ENCODE data around the gene SETBP1. TPM values are rescaled to one million over a fixed set of nuclear protein-coding genes. Genes with fewer than 3 reads are reported as not detected.

The SETBP1 gene
- total RNA-seq, 4 donors from 2014 or later = 26.2 to 40.8 (median 33.6) TPM

- Histone ChIP-seq H3K9me3 (no peaks in the 10 kb centered on the region), H3K4me3 (no peak overlapping the region), H3K27ac (no peak overlapping the region), H3K27me3 (no peaks in the 10 kb centered on the region), H3K4me1 (peaks cover 0 to 24% (median 2%) of the 10 kb centered on the region in 4 donors), H3K36me3 (no peaks in the 10 kb centered on the region)
- no peak for TF ChIP-seq CTCF (IDR thresholded peaks at IDR 0.05)
- TF ChIP-seq EP300 (IDR thresholded peaks at IDR 0.05) = no peak
- no peak for TF ChIP-seq POLR2A (IDR thresholded peaks at IDR 0.05)
- DNase-seq (ENCODE audit: low spot score in 2 of 2) = no peak
Measured at GRCh38 chr18:44687421-44687820, 6.7 kb downstream of the SETBP1 start.

GRCh38 chr18:44689736-44690135, 9.0 kb downstream of the SETBP1 start:
- no peak for TF ChIP-seq CTCF (IDR thresholded peaks at IDR 0.05)
- no peaks in the 10 kb centered on the region for H3K27me3 ChIP-seq
- 93 to 96% methylated on average over 3 of the region's 3 CpGs for WGBS, 2 donors
- no peaks in the 10 kb centered on the region for H3K36me3 ChIP-seq
- peaks cover 0 to 5% (median 0%) of the 10 kb centered on the region in 4 donors for H3K4me1 ChIP-seq
- H3K27ac ChIP-seq = no peak overlapping the region
- no peak overlapping the region for H3K4me3 ChIP-seq
- H3K9me3 ChIP-seq = no peaks in the 10 kb centered on the region
- no peak for DNase-seq (ENCODE audit: low spot score in 2 of 2)

- no peak overlapping the region for H3K27ac ChIP-seq
- TF ChIP-seq POLR2A (IDR thresholded peaks at IDR 0.05) = no peak
- no peak for TF ChIP-seq EP300 (IDR thresholded peaks at IDR 0.05)
- TF ChIP-seq CTCF (IDR thresholded peaks at IDR 0.05) = no peak
- no peaks in the 10 kb centered on the region for H3K27me3 ChIP-seq
- no peaks in the 10 kb centered on the region for H3K9me3 ChIP-seq
- H3K4me3 ChIP-seq = no peak overlapping the region
- H3K36me3 ChIP-seq = no peaks in the 10 kb centered on the region
- peaks cover 0 to 9% (median 3%) of the 10 kb centered on the region in 4 donors for H3K4me1 ChIP-seq
- WGBS, 2 donors = 89 to 90% methylated on average over 4 of the region's 4 CpGs
- no peak for DNase-seq (ENCODE audit: low spot score in 2 of 2)
Measured at GRCh38 chr18:44691148-44691925, 10.6 kb downstream of the SETBP1 start.

- TF ChIP-seq CTCF (IDR thresholded peaks at IDR 0.05) (no peak), POLR2A (IDR thresholded peaks at IDR 0.05) (no peak), EP300 (IDR thresholded peaks at IDR 0.05) (no peak)
- no peak for DNase-seq (ENCODE audit: low spot score in 2 of 2)
- peaks cover 0 to 25% (median 5%) of the 10 kb centered on the region in 4 donors for H3K4me1 ChIP-seq
- no peak overlapping the region for H3K27ac ChIP-seq
- H3K4me3 ChIP-seq = no peak overlapping the region
- no peaks in the 10 kb centered on the region for H3K36me3 ChIP-seq
- whole genome bisulfite sequencing, 2 donors = 93 to 95% methylated on average over 4 of the region's 4 CpGs
- no peaks in the 10 kb centered on the region for H3K9me3 ChIP-seq
- H3K27me3 ChIP-seq = no peaks in the 10 kb centered on the region
Measured at GRCh38 chr18:44693030-44693784, 12.5 kb downstream of the SETBP1 start.

GRCh38 chr18:44695503-44695902, 14.8 kb downstream of the SETBP1 start:
- TF ChIP-seq POLR2A (IDR thresholded peaks at IDR 0.05) = no peak
- no peak for TF ChIP-seq CTCF (IDR thresholded peaks at IDR 0.05)
- TF ChIP-seq EP300 (IDR thresholded peaks at IDR 0.05) = no peak
- DNase-seq (ENCODE audit: low spot score in 2 of 2) = no peak
- WGBS, 2 donors = 65 to 69% methylated on average over 4 of the region's 4 CpGs
- no peaks in the 10 kb centered on the region for H3K9me3 ChIP-seq
- H3K27ac ChIP-seq = no peak overlapping the region
- H3K4me3 ChIP-seq = no peak overlapping the region
- H3K27me3 ChIP-seq = no peaks in the 10 kb centered on the region
- peaks cover 0 to 39% (median 5%) of the 10 kb centered on the region in 4 donors for H3K4me1 ChIP-seq
- H3K36me3 ChIP-seq = no peaks in the 10 kb centered on the region
